ENCODE data around the gene THBS4. TPM values are rescaled to one million over a fixed set of nuclear protein-coding genes. Genes with fewer than 3 reads are reported as not detected.
A peak's percentile ranks its signal among the peaks of the same experiment; 100 is the strongest.

THBS4 gene
- 6.9 and 10.0 TPM in 2 replicates for total RNA-seq
- long read RNA-seq, partial matches to known transcripts = 0 of 7 reads
- long read RNA-seq, other reads (novel, unspliced or antisense) = 7 of 7 reads

DNA sequence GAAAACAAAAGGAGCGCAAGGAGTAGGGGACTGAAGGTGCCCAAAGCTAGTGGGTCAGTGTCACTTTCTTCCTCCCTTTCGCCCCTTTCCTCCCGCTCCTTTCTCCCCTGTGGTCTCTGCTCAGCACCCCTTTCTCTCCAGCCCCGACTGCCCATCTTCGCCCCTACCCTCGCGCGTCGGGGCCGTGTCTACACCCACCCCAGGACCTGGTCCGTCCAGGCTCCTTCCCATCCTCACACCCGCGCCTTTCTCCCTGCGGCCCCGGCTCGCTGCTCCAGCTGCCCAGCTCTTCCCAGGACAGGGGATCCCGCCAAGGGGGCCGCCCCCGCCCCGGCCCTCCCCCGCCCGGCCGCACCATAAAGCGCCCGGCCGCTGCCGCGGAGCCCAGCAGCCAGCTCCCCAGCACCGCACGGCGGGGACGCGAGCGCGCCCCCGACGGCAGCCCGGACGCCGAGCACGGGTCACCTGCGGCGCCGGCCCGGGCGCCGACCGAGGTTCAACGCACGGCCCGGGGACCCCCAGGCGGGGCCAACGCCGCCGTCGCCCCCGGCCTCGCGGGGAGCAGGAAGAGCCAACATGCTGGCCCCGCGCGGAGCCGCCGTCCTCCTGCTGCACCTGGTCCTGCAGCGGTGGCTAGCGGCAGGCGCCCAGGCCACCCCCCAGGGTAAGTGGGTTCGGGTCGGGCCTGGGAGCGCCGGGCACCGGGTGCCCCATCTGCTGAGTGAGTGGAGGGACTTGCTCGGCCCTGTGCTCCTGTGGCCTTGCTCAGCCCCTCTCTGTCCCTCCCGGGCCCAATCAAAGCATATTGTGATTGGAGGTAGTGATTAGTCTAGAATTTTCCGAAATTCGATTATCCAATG is at the start of gene THBS4:
THBS4 (plus strand) TSS at position 387 of the 860 bp plus-strand sequence; CDS start at position 577, 190 bp downstream.
- no peak for DNase-seq (ENCODE audit: low read depth, low spot score)
- Mint-ChIP-seq H3K27ac (ENCODE audit: unreplicated experiment) (no peak within 1 kb of the TSS), H3K36me3 (ENCODE audit: low read depth) (no peaks in the 10 kb centered on the region), H3K9me3 (no peaks in the 10 kb centered on the region), H3K4me1 (peaks cover 3% of the 10 kb centered on the region), H3K4me3 (peak within 1 kb of the TSS; percentile 76), H3K27me3 (ENCODE audit: low read depth) (peaks cover 69% of the 10 kb centered on the region)
- TF ChIP-seq, protein P1, sequence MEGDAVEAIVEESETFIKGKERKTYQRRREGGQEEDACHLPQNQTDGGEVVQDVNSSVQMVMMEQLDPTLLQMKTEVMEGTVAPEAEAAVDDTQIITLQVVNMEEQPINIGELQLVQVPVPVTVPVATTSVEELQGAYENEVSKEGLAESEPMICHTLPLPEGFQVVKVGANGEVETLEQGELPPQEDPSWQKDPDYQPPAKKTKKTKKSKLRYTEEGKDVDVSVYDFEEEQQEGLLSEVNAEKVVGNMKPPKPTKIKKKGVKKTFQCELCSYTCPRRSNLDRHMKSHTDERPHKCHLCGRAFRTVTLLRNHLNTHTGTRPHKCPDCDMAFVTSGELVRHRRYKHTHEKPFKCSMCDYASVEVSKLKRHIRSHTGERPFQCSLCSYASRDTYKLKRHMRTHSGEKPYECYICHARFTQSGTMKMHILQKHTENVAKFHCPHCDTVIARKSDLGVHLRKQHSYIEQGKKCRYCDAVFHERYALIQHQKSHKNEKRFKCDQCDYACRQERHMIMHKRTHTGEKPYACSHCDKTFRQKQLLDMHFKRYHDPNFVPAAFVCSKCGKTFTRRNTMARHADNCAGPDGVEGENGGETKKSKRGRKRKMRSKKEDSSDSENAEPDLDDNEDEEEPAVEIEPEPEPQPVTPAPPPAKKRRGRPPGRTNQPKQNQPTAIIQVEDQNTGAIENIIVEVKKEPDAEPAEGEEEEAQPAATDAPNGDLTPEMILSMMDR (conservative IDR thresholded peaks at IDR 0.05) = no peak

DNA sequence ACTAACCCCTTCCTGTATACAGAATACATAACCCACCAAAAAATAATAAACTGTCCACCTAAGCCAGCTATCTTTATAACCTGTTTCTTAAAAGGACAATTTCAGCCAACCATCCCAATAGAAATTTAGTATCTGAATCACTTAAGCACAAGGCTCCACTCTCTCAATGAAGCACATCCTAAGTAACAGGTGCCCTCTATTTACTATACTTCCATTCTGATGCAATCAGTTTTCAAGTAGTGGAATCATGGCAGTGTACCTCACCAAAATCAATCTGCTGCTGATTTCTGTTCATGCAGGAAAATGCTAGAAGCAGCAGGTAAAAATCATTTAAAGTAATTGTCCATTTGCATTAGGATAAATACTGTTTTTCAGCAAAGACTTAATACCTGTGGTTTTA is 48.9 kb upstream of the THBS4 start:
- DNase-seq (ENCODE audit: low read depth, low spot score) = no peak
- Mint-ChIP-seq H3K36me3 (ENCODE audit: low read depth) (peaks cover 12% of the 10 kb centered on the region), H3K9me3 (no peaks in the 10 kb centered on the region), H3K4me3 (peak overlapping the region; percentile 54), H3K27ac (ENCODE audit: unreplicated experiment) (no peak overlapping the region), H3K27me3 (ENCODE audit: low read depth) (no peaks in the 10 kb centered on the region), H3K4me1 (peaks cover 13% of the 10 kb centered on the region)
- TF ChIP-seq, protein P1 (conservative IDR thresholded peaks at IDR 0.05) = no peak

DNA sequence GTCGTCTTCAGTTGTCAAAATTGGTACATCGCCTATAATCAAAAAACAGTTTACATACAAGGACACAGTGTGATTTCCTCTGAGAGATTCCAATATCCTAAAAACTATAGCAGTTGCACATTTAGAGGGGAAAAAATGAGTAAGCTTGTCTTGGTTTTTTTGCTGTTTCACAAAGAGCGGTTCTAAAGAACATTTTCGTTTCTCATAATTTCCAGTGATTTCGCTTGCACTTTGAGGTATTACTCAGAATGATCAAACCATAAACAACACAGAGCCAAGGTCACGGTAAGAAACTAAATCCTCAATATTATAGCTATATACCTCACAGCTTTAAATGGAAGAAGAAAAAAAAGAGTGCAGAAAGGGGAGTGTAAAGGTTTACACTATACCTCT is 44.9 kb upstream of the THBS4 start:
- TF ChIP-seq, protein P1 (conservative IDR thresholded peaks at IDR 0.05) = no peak
- no peak for DNase-seq (ENCODE audit: low read depth, low spot score)
- Mint-ChIP-seq H3K27me3 (ENCODE audit: low read depth) (no peaks in the 10 kb centered on the region), H3K4me3 (peak overlapping the region; percentile 94), H3K27ac (ENCODE audit: unreplicated experiment) (peak overlapping the region; percentile 91), H3K4me1 (peaks cover 28% of the 10 kb centered on the region), H3K9me3 (no peaks in the 10 kb centered on the region), H3K36me3 (ENCODE audit: low read depth) (peaks cover 4% of the 10 kb centered on the region)

DNA sequence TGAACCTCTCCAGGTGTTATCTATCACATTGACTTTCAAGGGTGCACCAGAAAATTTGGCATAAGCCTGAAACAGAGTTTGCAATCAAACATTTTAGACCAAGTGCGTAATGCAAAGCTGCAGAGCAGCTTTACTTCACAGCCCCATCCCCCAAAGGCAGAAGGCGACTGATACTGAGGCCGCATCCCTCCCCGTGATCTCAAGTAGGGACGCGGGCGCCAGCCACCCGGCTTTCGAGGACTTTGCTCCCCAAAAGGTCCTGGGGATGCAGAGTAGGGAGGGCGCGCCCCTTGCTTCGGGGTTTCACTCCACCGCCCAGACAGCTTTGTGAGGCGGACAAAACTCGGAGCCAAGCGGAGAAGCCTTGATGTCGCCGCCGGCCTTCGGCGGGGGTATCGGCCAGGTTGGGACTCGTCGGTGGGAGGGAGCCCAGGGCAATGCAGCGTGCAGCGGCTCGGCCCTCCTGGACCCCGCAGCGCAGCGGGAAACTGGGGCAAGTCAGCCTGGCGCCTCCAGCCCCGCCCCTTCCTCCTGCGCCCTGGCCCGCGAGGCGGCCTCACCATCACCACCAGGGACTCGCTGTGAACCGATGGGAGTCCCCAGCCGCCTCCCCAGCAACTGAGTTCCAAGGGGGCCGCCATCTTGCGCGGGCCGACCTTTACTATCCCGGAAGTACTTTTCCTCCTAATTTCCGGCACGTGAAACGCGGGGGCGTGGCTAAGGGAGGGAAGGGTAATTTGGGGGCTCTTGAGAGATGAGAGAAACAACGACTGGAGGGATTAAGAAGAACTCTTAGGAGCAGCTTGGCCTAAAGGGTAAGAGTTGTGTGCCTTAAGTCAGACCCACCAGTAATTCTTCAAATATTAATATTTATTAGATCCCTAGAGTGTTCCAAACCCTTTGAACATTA is 44.3 kb upstream of the THBS4 start, which contains the start of gene MTX3:
MTX3 (minus strand) TSS at position 665 of the 910 bp plus-strand sequence; CDS start at position 641, 24 bp downstream.
- peak within 1 kb of the TSS; percentile 94 for H3K4me3 Mint-ChIP-seq
- H3K27ac Mint-ChIP-seq (ENCODE audit: unreplicated experiment) = peak within 1 kb of the TSS; percentile 91
- no peaks in the 10 kb centered on the region for H3K27me3 Mint-ChIP-seq (ENCODE audit: low read depth)
- peak; percentile 78 for DNase-seq (ENCODE audit: low read depth, low spot score)
- H3K36me3 Mint-ChIP-seq (ENCODE audit: low read depth) = peaks cover 4% of the 10 kb centered on the region
- TF ChIP-seq, protein P1 (conservative IDR thresholded peaks at IDR 0.05) = no peak
- no peaks in the 10 kb centered on the region for H3K9me3 Mint-ChIP-seq
- peaks cover 28% of the 10 kb centered on the region for H3K4me1 Mint-ChIP-seq

Measured in neural crest cell (in vitro differentiated cells).